ENCODE results near the gene DNTTIP2.
"Not testable (repeated sequence)": the region's sequence is repeated elsewhere in the genome, so short reads cannot be mapped to it uniquely, and the experiment has no call there.

The DNTTIP2 gene

GRCh38 chr1:93841771-93842170 is 37.2 kb downstream of the DNTTIP2 start:
- no peak for DNase-seq (ENCODE audit: low read depth, low spot score)

- no peak for DNase-seq (ENCODE audit: low read depth, low spot score)
These were observed 38.0 kb downstream of the DNTTIP2 start for GRCh38 chr1:93840956-93841482.

- DNase-seq (ENCODE audit: low read depth, low spot score): no peak
These were observed 39.3 kb downstream of the DNTTIP2 start for GRCh38 chr1:93839753-93840152.

- DNase-seq (ENCODE audit: low read depth, low spot score): no peak
These were observed 39.7 kb downstream of the DNTTIP2 start for GRCh38 chr1:93839307-93839706.

- no peak for DNase-seq (ENCODE audit: low read depth, low spot score)
These were observed 41.0 kb downstream of the DNTTIP2 start for GRCh38 chr1:93837961-93838360.

- not testable (repeated sequence) for DNase-seq (ENCODE audit: low read depth, low spot score)
These were observed 45.7 kb downstream of the DNTTIP2 start for GRCh38 chr1:93833293-93833692.

- DNase-seq (ENCODE audit: low read depth, low spot score): no peak
These were observed 49.9 kb downstream of the DNTTIP2 start for GRCh38 chr1:93829061-93829460.

- no peak for DNase-seq (ENCODE audit: low read depth, low spot score)
These were observed 50.6 kb downstream of the DNTTIP2 start for GRCh38 chr1:93828367-93828755.

GRCh38 chr1:93827633-93828366 is 51.2 kb downstream of the DNTTIP2 start:
- no peak for DNase-seq (ENCODE audit: low read depth, low spot score)

- DNase-seq (ENCODE audit: low read depth, low spot score): no peak
These were observed 51.9 kb downstream of the DNTTIP2 start for GRCh38 chr1:93827128-93827527.

- no peak for DNase-seq (ENCODE audit: low read depth, low spot score)
These were observed 54.2 kb downstream of the DNTTIP2 start for GRCh38 chr1:93824834-93825233.

- no peak for DNase-seq (ENCODE audit: low read depth, low spot score)
These were observed 56.1 kb downstream of the DNTTIP2 start for GRCh38 chr1:93822730-93823425.

- DNase-seq (ENCODE audit: low read depth, low spot score): no peak
These were observed 57.4 kb downstream of the DNTTIP2 start for GRCh38 chr1:93821423-93822144.

GRCh38 chr1:93820554-93821422 is 58.2 kb downstream of the DNTTIP2 start:
- DNase-seq (ENCODE audit: low read depth, low spot score): no peak

GRCh38 chr1:93818570-93818959 is 60.4 kb downstream of the DNTTIP2 start:
- no peak for DNase-seq (ENCODE audit: low read depth, low spot score)

GRCh38 chr1:93817819-93818569 is 61.0 kb downstream of the DNTTIP2 start:
- DNase-seq (ENCODE audit: low read depth, low spot score): no peak

- DNase-seq (ENCODE audit: low read depth, low spot score): no peak
These were observed 61.9 kb downstream of the DNTTIP2 start for GRCh38 chr1:93816970-93817678.

All from smooth muscle cell of the brain vasculature (primary cell).